Lower leg skin (tissue), 4 donors: ENCODE results near the gene MGMT. TPM values are rescaled to one million over a fixed set of nuclear protein-coding genes. Genes with fewer than 3 reads are reported as not detected.

Source experiments
- DNase-seq, 2 donors: peaks; one replicate each; pipeline ENCODE4 v3.0.0-alpha.2; 2019; ENCODE audit warnings: low spot score in 2 of 2
- H3K4me3 ChIP-seq: fragments of 200-600 bp; sonication (generic); 2 replicates; pipeline ENCODE4 v1.5.1; 2017; ENCODE audit warnings: mild to moderate bottlenecking, low read depth; ENCODE audit not compliant: poor library complexity, severe bottlenecking
- POLR2A ChIP-seq, 2 donors: fragments of 450-650 bp; IDR thresholded peaks; one replicate each; pipeline ENCODE4 v1.6.1; 2016 to 2017; ENCODE audit warnings: antibody characterized with exemption in 2 of 2, mild to moderate bottlenecking in 1 of 2, moderate library complexity in 1 of 2
- WGBS, 2 donors: methylation state at CpG; one replicate each; pipeline ENCODE4 v1.1.5; 2018; 5-methylcytosine and 5-hydroxymethylcytosine counted together
- intact Hi-C: fragments of 100-400 bp; cut with DNase I; formaldehyde crosslinking; loops from one replicate; pipeline ENCODE4 v1.15.0; 2023; ENCODE audit warnings: low total_unique reads
- total RNA-seq, 4 donors: library from RNA; depleted of rRNA; stranded (reverse); fragments of >200 nt; gene quantifications; one replicate each; pipeline ENCODE4 v1.1.0, GENCODE V29; 2016
- TF ChIP-seq, protein P1 (sequence below), 3 donors: fragments of 450-650 bp; IDR thresholded peaks; one replicate each; pipeline ENCODE4 v1.5.1; 2016; ENCODE audit warnings: antibody characterized with exemption in 3 of 3, mild to moderate bottlenecking in 3 of 3, moderate library complexity in 2 of 3

The MGMT gene
- total RNA-seq, 4 donors from 2014 or later: 13.1 to 38.7 (median 29.2) TPM

DNA sequence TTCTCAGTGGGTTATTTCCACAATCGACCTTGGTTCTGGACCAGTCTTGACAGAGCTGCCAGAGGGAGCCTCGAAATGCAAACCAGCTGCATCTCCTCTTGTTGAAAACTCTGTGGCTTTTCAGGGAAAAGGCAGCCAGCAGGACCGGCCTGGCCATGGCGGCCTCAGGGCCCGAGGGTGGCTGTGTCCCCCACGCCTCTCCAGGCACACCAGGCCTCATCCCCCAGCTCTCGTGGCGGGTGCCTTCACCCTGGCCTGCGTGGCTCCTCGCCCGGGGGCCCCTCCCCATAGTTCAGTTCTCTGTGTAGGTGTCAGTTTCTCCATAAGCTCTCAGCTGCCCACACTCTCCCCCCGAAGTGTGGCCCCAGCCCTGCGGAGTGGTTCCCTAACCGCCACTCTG is 63.5 kb downstream of the MGMT start:
- intact Hi-C loops: no loop called here
- TF ChIP-seq POLR2A (IDR thresholded peaks at IDR 0.05): no peak
- TF ChIP-seq, protein P1, sequence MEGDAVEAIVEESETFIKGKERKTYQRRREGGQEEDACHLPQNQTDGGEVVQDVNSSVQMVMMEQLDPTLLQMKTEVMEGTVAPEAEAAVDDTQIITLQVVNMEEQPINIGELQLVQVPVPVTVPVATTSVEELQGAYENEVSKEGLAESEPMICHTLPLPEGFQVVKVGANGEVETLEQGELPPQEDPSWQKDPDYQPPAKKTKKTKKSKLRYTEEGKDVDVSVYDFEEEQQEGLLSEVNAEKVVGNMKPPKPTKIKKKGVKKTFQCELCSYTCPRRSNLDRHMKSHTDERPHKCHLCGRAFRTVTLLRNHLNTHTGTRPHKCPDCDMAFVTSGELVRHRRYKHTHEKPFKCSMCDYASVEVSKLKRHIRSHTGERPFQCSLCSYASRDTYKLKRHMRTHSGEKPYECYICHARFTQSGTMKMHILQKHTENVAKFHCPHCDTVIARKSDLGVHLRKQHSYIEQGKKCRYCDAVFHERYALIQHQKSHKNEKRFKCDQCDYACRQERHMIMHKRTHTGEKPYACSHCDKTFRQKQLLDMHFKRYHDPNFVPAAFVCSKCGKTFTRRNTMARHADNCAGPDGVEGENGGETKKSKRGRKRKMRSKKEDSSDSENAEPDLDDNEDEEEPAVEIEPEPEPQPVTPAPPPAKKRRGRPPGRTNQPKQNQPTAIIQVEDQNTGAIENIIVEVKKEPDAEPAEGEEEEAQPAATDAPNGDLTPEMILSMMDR (IDR thresholded peaks at IDR 0.05): no peak
- DNase-seq: no peak
- H3K4me3 ChIP-seq: no peak overlapping the region
- 77 to 90% methylated on average over 14 of the region's 14 CpGs for WGBS, 2 donors

DNA sequence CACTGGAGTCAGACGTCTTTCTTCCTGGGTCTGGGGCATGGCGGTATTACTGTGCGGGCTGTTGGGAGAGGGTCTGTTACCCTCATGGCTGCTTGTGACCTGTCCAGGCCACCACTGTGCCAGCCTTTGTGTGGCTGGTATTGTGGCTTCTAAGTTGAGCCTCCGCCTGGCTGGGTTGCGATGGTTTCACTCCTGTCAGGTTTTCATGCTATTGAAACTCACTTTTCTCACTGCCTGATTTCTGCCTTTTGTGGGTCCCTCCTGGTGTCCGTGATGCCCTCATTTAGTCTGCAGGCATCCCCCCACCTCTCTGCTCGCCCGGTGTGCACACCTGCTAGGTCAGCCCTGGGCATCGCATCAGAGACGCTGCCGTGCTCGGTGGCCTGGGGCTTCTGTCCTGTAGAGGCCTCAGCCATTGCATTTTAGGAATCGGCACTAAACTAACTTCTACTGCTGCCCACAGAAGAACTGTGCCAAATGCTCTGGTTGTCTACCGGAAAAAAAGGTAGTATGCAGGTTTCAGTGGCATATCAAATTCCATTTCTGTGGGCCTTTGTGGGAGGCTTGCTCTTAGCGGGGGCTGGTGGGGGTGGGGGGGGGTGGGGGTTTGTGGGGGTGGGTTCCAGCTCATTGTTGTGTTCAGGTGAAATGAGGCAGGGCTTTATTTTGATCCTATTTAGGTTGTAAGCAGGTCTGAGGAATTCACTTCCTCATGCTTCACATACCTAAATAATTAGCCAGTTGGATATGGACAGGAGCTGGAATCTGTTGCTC is 64.3 kb downstream of the MGMT start:
- WGBS, 2 donors: 71 to 74% methylated on average over 12 to 15 of the region's 15 CpGs
- intact Hi-C loops: no loop called here
- no peak overlapping the region for H3K4me3 ChIP-seq
- TF ChIP-seq, protein P1 (IDR thresholded peaks at IDR 0.05): no peak
- no peak for TF ChIP-seq POLR2A (IDR thresholded peaks at IDR 0.05)
- DNase-seq: no peak

DNA sequence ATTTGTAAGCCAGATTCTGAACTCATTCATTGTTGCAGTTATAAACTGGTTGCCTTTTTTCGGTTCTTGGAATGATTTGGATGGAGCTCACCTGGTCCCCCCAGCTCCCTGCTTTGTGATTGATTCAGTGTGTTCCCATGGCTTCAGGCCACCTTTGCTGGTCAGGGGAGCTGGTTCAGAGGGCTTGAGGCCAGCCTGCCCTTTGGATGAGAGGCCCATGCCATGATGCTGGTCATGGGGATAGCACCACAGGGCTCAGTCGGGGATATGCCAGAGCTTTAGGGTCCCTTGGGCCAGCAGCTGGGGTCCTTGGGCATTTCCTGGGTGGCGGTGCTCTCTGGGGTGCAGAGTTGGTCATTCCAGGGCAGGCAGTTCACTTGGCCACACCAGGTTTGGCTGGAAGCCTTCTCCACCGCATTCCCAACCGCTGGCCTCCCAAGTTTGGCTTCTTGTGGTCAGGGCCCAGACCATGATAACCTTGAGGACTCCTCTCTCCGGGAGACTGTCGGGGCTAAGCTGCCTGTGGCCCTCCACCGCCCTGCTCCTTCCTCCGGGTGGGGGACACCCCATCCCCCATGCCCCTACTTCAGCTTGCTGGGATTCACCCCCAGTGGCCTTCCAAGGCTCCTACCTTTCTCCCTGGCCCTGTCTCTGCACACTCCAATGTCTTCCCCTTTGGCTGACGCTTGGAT is 65.1 kb downstream of the MGMT start:
- no peak for DNase-seq
- H3K4me3 ChIP-seq: no peak overlapping the region
- TF ChIP-seq, protein P1 (IDR thresholded peaks at IDR 0.05): no peak
- no peak for TF ChIP-seq POLR2A (IDR thresholded peaks at IDR 0.05)
- WGBS, 2 donors: 84 to 86% methylated on average over 10 of the region's 10 CpGs
- intact Hi-C loops: no loop called here

DNA sequence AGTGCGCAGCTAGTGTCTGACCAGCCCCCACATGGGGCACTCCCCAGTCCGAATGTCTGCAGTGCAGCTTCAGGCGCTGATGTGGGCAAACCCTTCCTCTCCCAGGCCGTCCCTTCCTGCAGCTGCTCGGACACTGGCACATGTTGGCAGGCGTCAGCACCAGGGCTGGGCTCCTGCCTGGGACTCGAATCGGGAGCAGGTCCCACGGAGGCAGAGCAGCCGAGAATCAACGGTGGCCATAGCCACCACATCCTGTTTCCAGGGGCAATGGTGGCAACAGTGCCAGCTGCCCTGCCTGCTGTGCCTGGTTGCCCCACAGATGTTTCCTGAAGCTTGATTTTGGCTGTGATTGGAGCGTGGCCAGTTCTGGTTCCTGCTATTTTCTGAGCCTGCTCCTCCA is 65.8 kb downstream of the MGMT start:
- WGBS, 2 donors: 72 to 79% methylated on average over 10 to 12 of the region's 12 CpGs
- TF ChIP-seq, protein P1 (IDR thresholded peaks at IDR 0.05): no peak
- no peak for TF ChIP-seq POLR2A (IDR thresholded peaks at IDR 0.05)
- H3K4me3 ChIP-seq: no peak overlapping the region
- intact Hi-C loops: no loop called here
- DNase-seq: no peak

DNA sequence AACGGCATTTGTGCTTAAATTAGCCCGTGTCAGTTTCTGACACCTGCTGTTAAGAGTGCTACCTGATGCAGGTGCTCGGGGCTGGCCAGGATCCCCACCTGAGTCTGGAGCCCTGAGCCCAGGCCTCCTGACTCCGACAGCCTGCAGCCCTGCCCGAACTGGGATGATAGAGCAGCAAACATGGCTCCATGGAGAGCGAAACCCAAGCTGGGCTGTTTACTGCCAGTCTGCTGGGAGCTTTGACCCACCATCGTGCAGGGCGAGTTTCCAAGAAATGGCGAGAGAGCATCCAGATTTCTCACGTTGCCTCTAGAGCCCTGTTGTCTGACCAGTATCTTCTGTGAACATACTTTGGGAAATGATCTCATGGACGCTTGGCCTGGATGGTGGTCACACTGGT is 66.2 kb downstream of the MGMT start:
- H3K4me3 ChIP-seq: no peak overlapping the region
- intact Hi-C loops: no loop called here
- WGBS, 2 donors: 82 to 87% methylated on average over 11 of the region's 11 CpGs
- TF ChIP-seq POLR2A (IDR thresholded peaks at IDR 0.05): no peak
- TF ChIP-seq, protein P1 (IDR thresholded peaks at IDR 0.05): no peak
- DNase-seq: no peak
